RKO (cell line): ENCODE measurements around the gene C14orf132.

ENCODE experiments used
- DNase-seq: peaks from one replicate; pipeline ENCODE4 v3.0.0-alpha.2; 2016; ENCODE audit warnings: low spot score

The C14orf132 gene

GRCh38 chr14:96119947-96120346, 80.8 kb downstream of the C14orf132 start:
- no peak for DNase-seq

GRCh38 chr14:96120392-96120791, 81.2 kb downstream of the C14orf132 start:
- DNase-seq: no peak

- no peak for DNase-seq
These were observed 81.8 kb downstream of the C14orf132 start for GRCh38 chr14:96120941-96121340.

- peak; percentile 3 for DNase-seq
These were observed 82.7 kb downstream of the C14orf132 start for GRCh38 chr14:96121660-96122395.

GRCh38 chr14:96122496-96122895, 83.3 kb downstream of the C14orf132 start:
- no peak for DNase-seq

- DNase-seq: no peak
These were observed 86.4 kb downstream of the C14orf132 start for GRCh38 chr14:96125536-96125935.

GRCh38 chr14:96126339-96126782, 87.2 kb downstream of the C14orf132 start:
- DNase-seq: no peak

- no peak for DNase-seq
These were observed 87.7 kb downstream of the C14orf132 start for GRCh38 chr14:96126783-96127271.

GRCh38 chr14:96129128-96129736, 90.1 kb downstream of the C14orf132 start:
- no peak for DNase-seq

- DNase-seq: no peak
These were observed 91.2 kb downstream of the C14orf132 start for GRCh38 chr14:96130391-96130790.

GRCh38 chr14:96130854-96131253, 91.7 kb downstream of the C14orf132 start:
- DNase-seq: no peak

- no peak for DNase-seq
These were observed 92.7 kb downstream of the C14orf132 start for GRCh38 chr14:96131836-96132235.

- no peak for DNase-seq
These were observed 95.3 kb downstream of the C14orf132 start for GRCh38 chr14:96134508-96134907.

GRCh38 chr14:96135285-96135684, 96.1 kb downstream of the C14orf132 start:
- no peak for DNase-seq

- no peak for DNase-seq
These were observed 97.3 kb downstream of the C14orf132 start for GRCh38 chr14:96136371-96137005.

- no peak for DNase-seq
These were observed 99.1 kb downstream of the C14orf132 start for GRCh38 chr14:96138241-96138640.

GRCh38 chr14:96139169-96139568, 100.0 kb downstream of the C14orf132 start:
- DNase-seq: no peak

- DNase-seq: no peak
These were observed 100.7 kb downstream of the C14orf132 start for GRCh38 chr14:96139879-96140278.

- DNase-seq: no peak
These were observed 101.8 kb downstream of the C14orf132 start for GRCh38 chr14:96140952-96141351.
